Calu3 (cell line): ENCODE data around the gene HS6ST1. TPM values are rescaled to one million over a fixed set of nuclear protein-coding genes. Genes with fewer than 3 reads are reported as not detected.

ENCODE experiments used
- BruUV-seq: library from RNA; stranded (reverse); fragments of 400-500 nt; replicated peaks from 2 replicates; lab custom pipeline; 2021; lab: Mats Ljungman, UMichigan
- CTCF ChIA-PET: fragments of 300-600 bp; sonication (Branson Sonifier 250); formaldehyde crosslinking; loops from one replicate; lab custom pipeline; 2022; ENCODE audit warnings: antibody characterized with exemption; lab: Charles Lee
- DNase-seq: peaks from one replicate; pipeline ENCODE4 v3.0.0; 2022
- H3K27ac Mint-ChIP-seq: one replicate; pipeline ENCODE4 v1.8.0; 2022; ENCODE audit warnings: mixed read lengths; ENCODE audit not compliant: unreplicated experiment
- H3K27me3 Mint-ChIP-seq: one replicate; pipeline ENCODE4 v1.8.0; 2022; ENCODE audit warnings: mixed read lengths; ENCODE audit not compliant: unreplicated experiment
- H3K36me3 Mint-ChIP-seq: one replicate; pipeline ENCODE4 v1.8.0; 2022; ENCODE audit warnings: mild to moderate bottlenecking, moderate library complexity, mixed read lengths; ENCODE audit not compliant: insufficient read depth, unreplicated experiment
- H3K4me1 Mint-ChIP-seq: one replicate; pipeline ENCODE4 v1.8.0; 2022; ENCODE audit warnings: mild to moderate bottlenecking, low read depth, mixed read lengths; ENCODE audit not compliant: unreplicated experiment
- H3K4me3 Mint-ChIP-seq: one replicate; pipeline ENCODE4 v1.8.0; 2022; ENCODE audit warnings: mild to moderate bottlenecking, low read depth, moderate library complexity, mixed read lengths; ENCODE audit not compliant: unreplicated experiment
- H3K9me3 Mint-ChIP-seq: one replicate; pipeline ENCODE4 v1.8.0; 2022; ENCODE audit warnings: low read depth, mixed read lengths; ENCODE audit not compliant: unreplicated experiment
- CTCF ChIP-seq: fragments of 200-600 bp; IDR thresholded peaks from one replicate; pipeline ENCODE4 v1.8.0; 2022; ENCODE audit warnings: antibody characterized with exemption; ENCODE audit not compliant: unreplicated experiment
- intact Hi-C: fragments of 100-400 bp; cut with micrococcal nuclease; formaldehyde crosslinking; loops from one replicate; pipeline ENCODE4 v1.10.0; 2022; ENCODE audit not compliant: unreplicated experiment
- total RNA-seq: library from RNA; stranded (reverse); gene quantifications from 2 replicates; pipeline ENCODE4 v1.2.3, GENCODE V29; 2022

Gene HS6ST1
- total RNA-seq, 1 experiment from 2014 or later: 34.6 TPM

GRCh38 chr2:128365217-128365905 is 46.7 kb upstream of the HS6ST1 start:
- H3K36me3 Mint-ChIP-seq: no peaks in the 10 kb centered on the region
- H3K27ac Mint-ChIP-seq: no peak overlapping the region
- DNase-seq: no peak
- intact Hi-C loops: no loop called here
- H3K9me3 Mint-ChIP-seq: no peaks in the 10 kb centered on the region
- TF ChIP-seq CTCF: no peak
- no peak overlapping the region for H3K4me3 Mint-ChIP-seq
- CTCF ChIA-PET: no interaction called here
- H3K27me3 Mint-ChIP-seq: peaks cover 17% of the 10 kb centered on the region
- no TSS peak for BruUV-seq
- no peaks in the 10 kb centered on the region for H3K4me1 Mint-ChIP-seq

GRCh38 chr2:128364441-128364911 is 45.8 kb upstream of the HS6ST1 start:
- BruUV-seq: no TSS peak
- Mint-ChIP-seq H3K4me1 (no peaks in the 10 kb centered on the region), H3K27ac (no peak overlapping the region), H3K36me3 (no peaks in the 10 kb centered on the region), H3K9me3 (no peaks in the 10 kb centered on the region), H3K4me3 (no peak overlapping the region), H3K27me3 (peaks cover 26% of the 10 kb centered on the region)
- TF ChIP-seq CTCF: no peak
- intact Hi-C loops: no loop called here
- CTCF ChIA-PET: no interaction called here
- DNase-seq: no peak

- BruUV-seq: no TSS peak
- intact Hi-C loops: no loop called here
- H3K9me3 Mint-ChIP-seq: no peaks in the 10 kb centered on the region
- no peak overlapping the region for H3K4me3 Mint-ChIP-seq
- H3K27me3 Mint-ChIP-seq: peaks cover 26% of the 10 kb centered on the region
- no peak for TF ChIP-seq CTCF
- no peaks in the 10 kb centered on the region for H3K4me1 Mint-ChIP-seq
- no peak overlapping the region for H3K27ac Mint-ChIP-seq
- no peaks in the 10 kb centered on the region for H3K36me3 Mint-ChIP-seq
- CTCF ChIA-PET: no interaction called here
- no peak for DNase-seq
These were observed 45.3 kb upstream of the HS6ST1 start for GRCh38 chr2:128363934-128364361.

- H3K27me3 Mint-ChIP-seq: peaks cover 26% of the 10 kb centered on the region
- TF ChIP-seq CTCF: no peak
- no peaks in the 10 kb centered on the region for H3K9me3 Mint-ChIP-seq
- intact Hi-C loops: no loop called here
- no peak overlapping the region for H3K27ac Mint-ChIP-seq
- no peak for DNase-seq
- H3K4me3 Mint-ChIP-seq: no peak overlapping the region
- CTCF ChIA-PET: no interaction called here
- H3K4me1 Mint-ChIP-seq: no peaks in the 10 kb centered on the region
- H3K36me3 Mint-ChIP-seq: no peaks in the 10 kb centered on the region
- BruUV-seq: no TSS peak
These were observed 44.2 kb upstream of the HS6ST1 start for GRCh38 chr2:128362889-128363228.
